Measurements from ENCODE around the gene POLR3K.

The POLR3K gene

DNA sequence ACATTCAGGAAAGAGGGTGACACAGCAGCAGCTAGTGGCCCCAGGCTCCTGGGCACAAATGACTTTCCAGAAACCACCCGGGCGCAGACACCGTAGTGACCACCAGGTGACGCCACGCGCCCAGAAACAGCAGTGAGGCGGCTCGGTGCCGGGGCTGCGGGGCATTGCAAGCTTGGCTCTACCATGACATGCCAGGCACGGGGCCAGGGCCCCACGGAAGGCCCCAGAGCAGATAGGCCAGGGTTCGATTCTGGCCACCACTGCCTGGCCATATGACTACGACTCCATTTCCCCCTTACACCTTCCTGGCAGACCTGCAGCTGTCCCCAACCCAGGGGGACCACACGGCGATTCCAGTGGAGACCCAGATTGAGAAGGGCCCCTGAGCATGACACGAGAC lies 12.3 kb upstream of the POLR3K start:
- H3K27ac Mint-ChIP-seq, result peak overlapping the region in 1 of 2 donors; percentile 36
- peak; percentile 96 for ATAC-seq (replicated peaks)
- H3K4me1 Mint-ChIP-seq (ENCODE audit: low read depth in 2 of 2), result peaks cover 0 to 5% of the 10 kb centered on the region in 2 donors
- no peaks in the 10 kb centered on the region for H3K9me3 Mint-ChIP-seq
- peaks cover 3 to 16% of the 10 kb centered on the region in 2 donors for H3K27me3 Mint-ChIP-seq
- no peak overlapping the region for H3K4me3 Mint-ChIP-seq
- peak; percentile 80 to 90 (median 80) for DNase-seq
- H3K36me3 Mint-ChIP-seq (ENCODE audit: insufficient read depth), result peaks cover 3% of the 10 kb centered on the region

DNA sequence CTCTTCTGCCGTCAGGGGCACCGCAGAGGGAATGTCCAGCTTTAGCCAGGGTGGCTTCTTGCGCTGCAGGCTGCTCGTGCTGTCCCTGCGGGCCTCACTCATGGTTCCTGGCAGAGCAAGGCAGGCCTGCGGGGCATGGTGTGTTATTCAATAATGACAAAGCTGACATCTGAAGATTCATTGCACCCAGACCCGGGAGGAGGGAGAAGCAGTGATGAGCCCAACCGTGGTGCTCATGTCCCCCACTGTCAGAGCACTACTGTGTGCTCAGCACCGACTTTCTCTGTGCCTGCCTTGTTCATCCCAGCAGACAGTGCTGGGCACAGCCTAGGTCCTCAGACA lies 11.5 kb upstream of the POLR3K start:
- H3K4me3 Mint-ChIP-seq, result no peak overlapping the region
- H3K36me3 Mint-ChIP-seq (ENCODE audit: insufficient read depth), result peaks cover 3% of the 10 kb centered on the region
- peaks cover 0 to 5% of the 10 kb centered on the region in 2 donors for H3K4me1 Mint-ChIP-seq (ENCODE audit: low read depth in 2 of 2)
- peaks cover 0 to 7% of the 10 kb centered on the region in 2 donors for H3K27me3 Mint-ChIP-seq
- DNase-seq (no peak), ATAC-seq (replicated peaks) (no peak)
- H3K27ac Mint-ChIP-seq, result no peak overlapping the region
- H3K9me3 Mint-ChIP-seq, result no peaks in the 10 kb centered on the region

DNA sequence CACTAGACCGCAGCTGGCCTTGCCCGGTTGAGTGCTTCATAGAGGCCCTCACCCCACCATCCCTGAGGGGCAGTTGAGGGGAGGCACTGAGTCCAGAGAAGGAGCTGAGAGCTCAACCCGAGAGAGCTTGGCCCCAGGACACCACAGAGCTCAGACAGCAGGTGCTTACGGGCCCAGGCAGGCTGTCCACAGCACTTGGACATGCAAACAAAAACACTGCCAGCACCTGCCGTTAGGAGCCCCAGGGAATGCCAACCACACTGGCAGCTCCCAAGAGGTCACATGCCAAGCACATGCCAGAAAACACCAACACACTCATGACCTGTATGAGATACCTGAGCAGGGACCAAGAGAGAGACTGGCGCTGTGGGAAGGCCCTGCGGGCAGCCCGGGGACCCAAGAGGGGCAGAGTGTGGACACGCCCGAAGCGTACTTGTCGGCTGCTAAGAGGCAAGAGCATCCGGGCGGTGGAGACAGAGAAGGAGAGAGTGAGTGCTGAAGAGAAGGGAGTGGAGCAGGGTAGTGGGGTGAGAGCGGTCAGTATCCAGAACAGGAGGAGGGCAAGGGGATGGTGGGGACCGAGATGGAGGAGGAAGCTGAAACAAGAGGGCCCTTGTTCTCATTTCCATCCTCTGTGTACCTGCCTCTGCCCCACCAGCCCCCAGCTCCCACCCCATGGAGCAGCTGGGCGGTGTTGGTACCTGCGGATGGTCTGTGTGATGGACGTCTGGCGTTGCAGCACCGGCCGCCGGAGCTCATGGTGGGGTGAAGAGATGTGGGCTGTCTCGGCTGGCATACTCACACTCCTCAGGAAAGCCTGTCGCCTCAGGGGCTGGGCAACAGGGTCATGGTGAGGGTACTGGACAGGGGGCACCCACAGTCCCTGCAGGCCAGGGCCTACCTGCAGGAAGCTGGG lies 10.8 kb upstream of the POLR3K start:
- Mint-ChIP-seq H3K4me3 (no peak overlapping the region), H3K27me3 (peaks cover 0 to under 1% of the 10 kb centered on the region in 2 donors), H3K4me1 (ENCODE audit: low read depth in 2 of 2) (peaks cover 0 to 5% of the 10 kb centered on the region in 2 donors), H3K36me3 (ENCODE audit: insufficient read depth) (peaks cover 3% of the 10 kb centered on the region), H3K27ac (no peak overlapping the region), H3K9me3 (no peaks in the 10 kb centered on the region)
- DNase-seq, result no peak
- no peak for ATAC-seq (replicated peaks)

DNA sequence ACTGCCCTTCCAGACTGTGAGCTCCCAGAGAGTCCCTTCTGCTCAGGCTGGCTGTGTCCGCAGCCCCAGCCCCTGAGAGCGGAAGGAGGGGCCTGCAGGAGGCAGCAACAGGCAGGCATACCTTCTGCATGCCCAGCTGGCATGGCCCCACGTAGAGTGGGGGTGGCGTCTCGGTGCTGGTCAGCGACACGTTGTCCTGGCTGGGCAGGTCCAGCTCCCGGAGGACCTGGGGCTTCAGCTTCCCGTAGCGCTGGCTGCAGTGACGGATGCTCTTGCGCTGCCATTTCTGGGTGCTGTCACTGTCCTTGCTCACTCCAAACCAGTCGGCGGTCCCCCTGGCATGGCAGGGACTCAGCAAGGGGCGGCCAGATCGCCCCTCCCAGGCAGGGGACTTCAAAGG lies 10.1 kb upstream of the POLR3K start:
- Mint-ChIP-seq H3K9me3 (no peaks in the 10 kb centered on the region), H3K27me3 (no peaks in the 10 kb centered on the region), H3K27ac (no peak overlapping the region), H3K4me1 (ENCODE audit: low read depth in 2 of 2) (peaks cover 0 to 6% of the 10 kb centered on the region in 2 donors), H3K36me3 (ENCODE audit: insufficient read depth) (peaks cover 5% of the 10 kb centered on the region), H3K4me3 (no peak overlapping the region)
- ATAC-seq (replicated peaks) (no peak), DNase-seq (no peak)

DNA sequence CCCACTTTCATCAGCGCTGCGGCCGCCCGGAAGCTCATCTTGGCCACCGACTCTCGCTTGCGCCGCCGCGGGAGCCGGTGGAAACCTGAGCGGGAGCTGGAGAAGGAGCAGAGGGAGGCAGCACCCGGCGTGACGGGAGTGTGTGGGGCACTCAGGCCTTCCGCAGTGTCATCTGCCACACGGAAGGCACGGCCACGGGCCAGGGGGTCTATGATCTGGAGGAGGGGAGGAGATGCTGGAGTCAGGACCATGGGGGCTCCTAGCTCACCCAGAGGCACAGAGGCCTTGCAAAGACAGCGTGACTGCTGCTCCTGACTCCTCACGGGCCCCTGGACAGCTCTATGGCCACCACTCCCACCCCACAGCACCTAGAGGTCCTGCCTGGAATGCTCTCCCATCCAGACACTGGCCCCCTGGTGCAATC lies 9.6 kb upstream of the POLR3K start:
- DNase-seq, result no peak
- Mint-ChIP-seq H3K36me3 (ENCODE audit: insufficient read depth) (peaks cover 3% of the 10 kb centered on the region), H3K27me3 (no peaks in the 10 kb centered on the region), H3K4me1 (ENCODE audit: low read depth in 2 of 2) (peaks cover 0 to 9% of the 10 kb centered on the region in 2 donors), H3K9me3 (no peaks in the 10 kb centered on the region), H3K4me3 (no peak overlapping the region), H3K27ac (no peak overlapping the region)
- no peak for ATAC-seq (replicated peaks)

DNA sequence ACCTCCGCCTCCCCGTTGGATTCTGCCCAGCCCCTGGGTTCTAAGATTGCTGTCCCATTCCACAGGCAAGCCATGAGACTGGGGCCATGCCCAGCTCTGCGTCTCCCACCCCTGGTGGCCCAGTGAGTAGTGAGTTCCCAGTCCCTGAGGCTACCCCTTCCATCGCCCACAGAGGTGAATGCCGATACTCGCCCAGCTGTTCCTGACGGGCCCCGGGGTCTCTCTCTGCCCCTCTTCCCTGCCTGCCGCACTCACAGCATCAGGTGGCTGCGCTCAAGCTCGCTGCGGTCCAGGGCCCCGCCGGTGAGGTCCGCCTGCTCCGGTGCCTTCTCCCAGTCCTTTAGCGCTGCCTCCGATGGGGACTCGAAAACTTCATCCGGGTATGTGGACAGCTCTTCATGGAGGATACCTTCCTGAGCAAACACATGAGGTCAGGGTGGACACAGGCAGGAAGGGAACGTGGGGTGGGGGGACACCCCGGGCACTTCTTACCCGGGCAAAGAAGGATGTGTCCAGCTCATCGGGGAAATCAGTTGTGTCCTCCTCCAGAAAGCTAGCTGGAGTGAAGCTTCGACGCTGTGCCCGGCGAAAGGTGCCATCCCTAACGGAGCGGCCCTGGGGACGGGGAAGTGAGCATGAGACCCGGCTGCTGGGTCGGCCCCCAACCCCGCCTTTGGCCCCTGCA lies 9.0 kb upstream of the POLR3K start:
- ATAC-seq (replicated peaks), result no peak

DNA sequence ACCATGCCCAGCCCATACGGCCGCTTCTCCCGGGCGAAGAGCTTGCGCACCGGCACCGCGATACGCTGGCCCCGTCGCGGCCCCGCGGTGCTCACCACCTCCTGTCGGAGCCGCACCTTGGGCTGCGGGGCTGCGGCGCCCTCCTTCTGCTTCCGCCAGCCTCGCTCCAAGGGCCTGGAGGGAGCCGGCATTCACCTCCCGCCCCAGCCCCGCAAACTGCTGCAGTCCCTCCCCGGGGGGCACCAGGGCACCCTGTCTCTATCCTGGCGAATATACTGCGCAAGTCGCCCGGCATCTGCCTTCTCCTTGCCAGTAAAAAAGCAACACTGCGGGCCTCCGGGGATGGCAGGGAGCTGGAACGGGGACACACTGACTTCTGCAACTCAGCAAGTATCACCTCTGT lies 8.5 kb upstream of the POLR3K start:
- no peaks in the 10 kb centered on the region for H3K27me3 Mint-ChIP-seq
- peaks cover 0 to 9% of the 10 kb centered on the region in 2 donors for H3K4me1 Mint-ChIP-seq (ENCODE audit: low read depth in 2 of 2)
- no peak overlapping the region for H3K4me3 Mint-ChIP-seq
- H3K9me3 Mint-ChIP-seq, result no peaks in the 10 kb centered on the region
- DNase-seq (no peak), ATAC-seq (replicated peaks) (no peak)
- H3K36me3 Mint-ChIP-seq (ENCODE audit: insufficient read depth), result peaks cover 3% of the 10 kb centered on the region
- no peak overlapping the region for H3K27ac Mint-ChIP-seq

More for the DNA sequence above, 9.0 kb upstream of the POLR3K start:
- no peak for DNase-seq
- Mint-ChIP-seq H3K27me3 (no peaks in the 10 kb centered on the region), H3K27ac (no peak overlapping the region), H3K36me3 (ENCODE audit: insufficient read depth) (peaks cover 3% of the 10 kb centered on the region), H3K4me3 (no peak overlapping the region), H3K4me1 (ENCODE audit: low read depth in 2 of 2) (peaks cover 0 to 9% of the 10 kb centered on the region in 2 donors), H3K9me3 (no peaks in the 10 kb centered on the region)

DNA sequence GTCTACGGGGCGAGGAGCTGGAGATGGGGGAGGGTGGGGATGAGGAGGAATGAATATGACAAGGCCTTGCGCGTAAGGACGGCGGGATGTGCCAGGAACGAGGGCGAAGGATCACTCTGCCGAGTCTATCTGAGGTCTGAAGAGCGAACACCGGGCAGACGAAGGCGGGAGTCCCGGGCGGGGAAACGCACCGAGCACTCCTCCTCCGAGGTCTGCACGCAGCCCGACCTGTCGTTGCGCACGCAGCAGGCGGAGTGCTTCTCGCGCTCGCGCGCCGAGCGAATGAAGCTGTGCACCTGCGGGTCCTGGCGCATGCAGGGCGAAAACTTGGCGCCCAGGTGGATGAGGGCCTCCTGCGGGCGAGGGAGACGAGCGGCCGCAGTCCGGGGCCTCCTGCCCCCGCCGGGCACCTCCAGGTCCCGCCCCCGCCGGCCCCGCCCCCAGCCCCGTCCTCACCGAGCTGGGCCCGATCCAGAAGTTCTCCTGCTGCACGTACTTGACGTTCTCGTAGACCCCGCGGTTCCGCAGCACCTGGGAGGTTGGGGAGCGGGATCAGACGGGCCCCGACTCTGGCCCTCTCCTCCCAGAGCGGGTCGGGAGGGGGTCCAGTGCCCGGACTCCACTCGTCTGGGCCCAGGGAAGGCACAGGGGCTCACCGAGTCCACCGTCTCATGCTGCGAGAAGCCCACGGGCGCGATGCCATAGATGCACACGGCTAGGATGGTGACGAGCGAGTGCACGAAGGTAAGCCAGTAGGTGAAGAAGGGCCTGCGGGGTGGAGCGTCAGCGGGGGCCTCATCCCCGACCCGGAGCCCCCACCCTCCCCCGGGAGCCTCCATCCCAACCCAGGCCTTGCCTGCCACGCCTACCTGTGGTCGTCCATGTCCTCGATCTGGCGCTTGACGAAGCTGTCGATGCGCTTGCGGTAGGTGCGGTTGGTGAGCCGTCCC lies 7.8 kb upstream of the POLR3K start:
- H3K27ac Mint-ChIP-seq, result no peak overlapping the region
- ATAC-seq (replicated peaks), result no peak
- no peak for DNase-seq
- H3K4me1 Mint-ChIP-seq (ENCODE audit: low read depth in 2 of 2), result peaks cover 0 to 9% of the 10 kb centered on the region in 2 donors
- no peaks in the 10 kb centered on the region for H3K27me3 Mint-ChIP-seq
- peaks cover 3% of the 10 kb centered on the region for H3K36me3 Mint-ChIP-seq (ENCODE audit: insufficient read depth)
- H3K9me3 Mint-ChIP-seq, result no peaks in the 10 kb centered on the region
- H3K4me3 Mint-ChIP-seq, result no peak overlapping the region

DNA sequence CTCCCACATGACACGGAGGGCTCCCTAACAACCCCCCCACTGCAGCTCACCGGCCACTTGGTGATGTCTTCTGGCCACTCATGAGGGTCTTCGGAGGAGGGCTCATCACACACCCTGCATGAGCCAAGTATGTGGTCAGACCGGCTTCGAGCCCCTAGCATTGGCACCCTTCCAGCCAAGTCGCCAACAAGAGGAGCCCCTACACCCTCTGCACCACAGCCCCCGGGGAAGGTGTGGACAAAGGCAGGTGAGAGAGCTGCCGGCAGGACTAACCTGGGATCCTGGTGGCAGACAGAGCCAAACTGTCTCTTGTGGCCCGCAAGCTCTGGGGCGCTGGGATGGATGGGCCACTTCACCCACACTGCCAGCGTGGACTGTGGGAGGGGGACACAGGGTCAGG lies 6.8 kb upstream of the POLR3K start:
- ATAC-seq (replicated peaks), result no peak
- H3K27ac Mint-ChIP-seq, result no peak overlapping the region

DNA sequence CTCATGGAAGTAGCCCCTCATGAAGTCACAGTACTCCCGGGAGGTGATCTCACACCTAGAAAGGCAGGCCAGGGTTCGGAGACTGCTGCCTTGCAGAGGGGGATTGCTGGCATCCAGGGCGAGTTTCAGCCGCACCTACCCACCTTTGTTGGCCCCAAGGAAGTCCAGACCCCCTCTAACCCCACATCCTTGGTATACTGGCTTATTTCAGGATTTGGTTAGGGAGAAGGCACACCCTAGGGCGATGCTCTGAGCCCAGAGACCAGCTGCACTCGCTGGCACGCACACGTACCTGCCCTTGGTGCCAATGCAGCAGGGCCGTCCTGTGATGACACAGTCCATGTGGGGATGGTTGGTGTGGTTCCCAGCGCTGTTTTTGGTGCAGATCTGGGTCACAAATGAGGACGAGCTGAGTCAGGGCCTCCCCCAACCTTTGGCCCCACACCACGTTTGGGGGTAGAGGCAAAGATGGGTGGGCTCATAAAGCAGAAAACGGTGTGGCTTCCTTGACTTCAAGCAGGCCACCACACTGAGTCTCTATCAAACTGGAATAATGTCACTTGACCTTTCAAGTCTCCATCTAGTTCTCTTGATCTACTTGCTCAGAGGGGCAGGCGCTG lies 6.1 kb upstream of the POLR3K start:
- Mint-ChIP-seq H3K36me3 (ENCODE audit: insufficient read depth) (peaks cover 3% of the 10 kb centered on the region), H3K9me3 (no peaks in the 10 kb centered on the region), H3K27me3 (no peaks in the 10 kb centered on the region), H3K4me3 (no peak overlapping the region), H3K4me1 (ENCODE audit: low read depth in 2 of 2) (peaks cover 0 to 4% of the 10 kb centered on the region in 2 donors), H3K27ac (peak overlapping the region in 1 of 2 donors; percentile 79)
- no peak for ATAC-seq (replicated peaks)
- DNase-seq, result no peak

More for the DNA sequence above, 6.8 kb upstream of the POLR3K start:
- DNase-seq, result no peak
- Mint-ChIP-seq H3K27me3 (no peaks in the 10 kb centered on the region), H3K4me3 (no peak overlapping the region), H3K4me1 (ENCODE audit: low read depth in 2 of 2) (peaks cover 0 to 6% of the 10 kb centered on the region in 2 donors), H3K9me3 (no peaks in the 10 kb centered on the region), H3K36me3 (ENCODE audit: insufficient read depth) (peaks cover 3% of the 10 kb centered on the region)

DNA sequence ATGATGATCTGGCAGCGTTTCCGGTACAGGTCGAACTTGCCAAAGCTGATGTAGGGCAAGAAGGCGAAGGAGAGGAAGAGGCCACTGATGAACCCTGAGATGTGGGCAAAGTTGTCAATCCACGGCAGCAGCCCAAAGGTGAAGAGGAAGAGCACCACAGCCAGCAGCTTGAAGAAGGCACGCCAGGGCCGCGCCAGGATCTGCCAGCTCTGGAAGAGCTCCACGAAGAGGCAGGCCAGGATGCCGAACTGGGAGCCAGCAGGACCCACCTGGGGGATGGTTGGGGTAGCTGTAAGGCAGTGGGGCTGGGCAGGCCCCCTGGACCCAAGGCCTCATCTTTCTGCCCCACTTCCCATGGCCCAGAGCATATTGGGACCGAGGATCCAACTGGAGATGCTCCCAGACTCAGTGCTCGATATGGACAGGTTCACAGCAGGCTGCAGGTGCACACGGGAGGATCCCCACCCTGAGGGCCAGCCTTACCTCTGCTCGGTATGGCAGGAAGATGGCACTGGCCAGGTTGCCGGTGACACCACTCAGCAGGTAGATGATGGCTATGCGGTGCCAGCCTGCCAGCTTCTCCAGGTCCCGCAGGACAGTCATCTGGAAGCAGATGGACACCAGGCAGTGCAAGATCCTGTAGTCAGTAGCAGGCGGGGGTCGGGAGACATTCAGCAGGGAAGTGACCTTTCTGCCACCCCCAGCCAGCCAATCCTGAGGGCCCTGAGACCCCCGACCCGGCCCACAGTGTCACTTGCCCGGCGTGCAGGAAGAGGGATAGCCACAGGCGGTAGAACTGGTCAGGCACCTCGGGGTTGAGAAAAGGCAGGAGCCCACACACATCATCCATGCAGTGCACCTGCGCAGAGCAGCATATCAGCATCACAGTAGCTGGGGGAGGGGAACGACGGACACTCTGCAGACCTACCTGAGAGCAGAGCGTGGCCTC lies 5.4 kb upstream of the POLR3K start:
- no peaks in the 10 kb centered on the region for H3K27me3 Mint-ChIP-seq
- DNase-seq, result no peak
- H3K4me3 Mint-ChIP-seq, result no peak overlapping the region
- no peaks in the 10 kb centered on the region for H3K9me3 Mint-ChIP-seq
- peak overlapping the region; percentile 79 to 88 for H3K27ac Mint-ChIP-seq
- H3K36me3 Mint-ChIP-seq (ENCODE audit: insufficient read depth), result peaks cover 3% of the 10 kb centered on the region
- no peak for ATAC-seq (replicated peaks)
- peaks cover 5 to 8% of the 10 kb centered on the region in 2 donors for H3K4me1 Mint-ChIP-seq (ENCODE audit: low read depth in 2 of 2)

DNA sequence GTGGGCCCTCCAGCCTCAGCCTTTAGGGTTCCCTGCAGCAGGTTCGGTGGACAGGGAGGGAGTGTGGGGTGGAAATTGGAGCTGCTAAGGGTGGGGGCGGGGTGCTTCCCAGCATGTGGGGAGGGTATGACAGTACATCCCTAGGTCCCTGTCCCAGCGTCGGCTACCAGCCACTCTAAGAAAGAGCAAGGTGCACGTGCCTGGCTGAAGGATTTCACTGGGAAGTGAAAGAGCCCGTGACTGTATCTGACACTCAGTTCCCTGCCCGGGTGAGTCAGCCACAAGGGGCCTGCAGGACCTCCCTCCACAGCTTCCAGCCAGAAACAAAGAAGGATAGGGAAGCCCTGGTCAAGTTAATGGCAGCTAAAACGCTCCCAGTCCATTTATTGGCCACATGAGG lies 4.3 kb upstream of the POLR3K start:
- no peak overlapping the region for H3K4me3 Mint-ChIP-seq
- H3K36me3 Mint-ChIP-seq (ENCODE audit: insufficient read depth), result peaks cover 11% of the 10 kb centered on the region
- H3K9me3 Mint-ChIP-seq, result no peaks in the 10 kb centered on the region
- peak overlapping the region in 1 of 2 donors; percentile 88 for H3K27ac Mint-ChIP-seq
- peaks cover 9 to 13% of the 10 kb centered on the region in 2 donors for H3K4me1 Mint-ChIP-seq (ENCODE audit: low read depth in 2 of 2)
- DNase-seq (no peak), ATAC-seq (replicated peaks) (no peak)
- H3K27me3 Mint-ChIP-seq, result no peaks in the 10 kb centered on the region

Measured in effector memory CD8-positive, alpha-beta T cell (primary cell).